Measurements from ENCODE around the gene MORN1. TPM values are rescaled to one million over a fixed set of nuclear protein-coding genes. Genes with fewer than 3 reads are reported as not detected.

Gene MORN1
- total and polyA plus RNA-seq, 2 experiments from 2014 or later, result 4.5 to 9.4 TPM

GRCh38 chr1:2313651-2314261 lies 77.6 kb downstream of the MORN1 start:
- peak overlapping the region; percentile 99 for H3K27ac ChIP-seq
- H3K9me3 ChIP-seq (ENCODE audit: low read depth), result no peaks in the 10 kb centered on the region
- no peak for TF ChIP-seq EZH2 (IDR thresholded peaks at IDR 0.05; ENCODE audit: borderline replicate concordance)
- TF ChIP-seq CTCF (IDR thresholded peaks at IDR 0.05; ENCODE audit: poor library complexity), result no peak
- no peak for TF ChIP-seq EZH2phosphoT487 (IDR thresholded peaks at IDR 0.05; ENCODE audit: low read depth, severe bottlenecking, unreplicated experiment)
- H3K9me2 ChIP-seq (replicated peaks; ENCODE audit: insufficient read depth), result no peaks in the 10 kb centered on the region
- peak overlapping the region; percentile 97 for H3K4me2 ChIP-seq
- H4K20me1 ChIP-seq (ENCODE audit: insufficient read depth, poor library complexity, severe bottlenecking), result no peaks in the 10 kb centered on the region
- peaks cover 5% of the 10 kb centered on the region for H3K79me2 ChIP-seq
- no peak overlapping the region for H2AFZ ChIP-seq
- H3K4me1 ChIP-seq (ENCODE audit: insufficient read depth), result peaks cover 41% of the 10 kb centered on the region
- no peaks in the 10 kb centered on the region for H3K36me3 ChIP-seq (replicated peaks; ENCODE audit: insufficient read depth, low read depth)
- H3K4me3 ChIP-seq, result peak overlapping the region; percentile 78
- no peak for DNase-seq (ENCODE audit: low spot score)
- no peaks in the 10 kb centered on the region for H3K27me3 ChIP-seq
- 44% methylated on average over 18 of the region's 18 CpGs for WGBS (ENCODE audit: low lambda C conversion rate, missing lambda C conversion rate)

GRCh38 chr1:2312515-2313301 lies 78.6 kb downstream of the MORN1 start:
- Histone ChIP-seq H3K9me2 (replicated peaks; ENCODE audit: insufficient read depth) (no peaks in the 10 kb centered on the region), H2AFZ (no peak overlapping the region), H3K9me3 (ENCODE audit: low read depth) (no peaks in the 10 kb centered on the region), H3K36me3 (replicated peaks; ENCODE audit: insufficient read depth, low read depth) (no peaks in the 10 kb centered on the region), H3K4me1 (ENCODE audit: insufficient read depth) (peaks cover 41% of the 10 kb centered on the region), H3K27ac (peak overlapping the region; percentile 99), H3K4me3 (no peak overlapping the region), H3K4me2 (no peak overlapping the region), H3K79me2 (peaks cover 5% of the 10 kb centered on the region), H3K27me3 (no peaks in the 10 kb centered on the region), H4K20me1 (ENCODE audit: insufficient read depth, poor library complexity, severe bottlenecking) (no peaks in the 10 kb centered on the region)
- no peak for TF ChIP-seq CTCF (IDR thresholded peaks at IDR 0.05; ENCODE audit: poor library complexity)
- TF ChIP-seq EZH2 (IDR thresholded peaks at IDR 0.05; ENCODE audit: borderline replicate concordance), result no peak
- no peak for TF ChIP-seq EZH2phosphoT487 (IDR thresholded peaks at IDR 0.05; ENCODE audit: low read depth, severe bottlenecking, unreplicated experiment)
- DNase-seq (ENCODE audit: low spot score), result no peak
- WGBS (ENCODE audit: low lambda C conversion rate, missing lambda C conversion rate), result 89% methylated on average over 16 of the region's 24 CpGs

- no peak overlapping the region for H2AFZ ChIP-seq
- no peak for DNase-seq (ENCODE audit: low spot score)
- no peak for TF ChIP-seq CTCF (IDR thresholded peaks at IDR 0.05; ENCODE audit: poor library complexity)
- H4K20me1 ChIP-seq (ENCODE audit: insufficient read depth, poor library complexity, severe bottlenecking), result no peaks in the 10 kb centered on the region
- H3K9me2 ChIP-seq (replicated peaks; ENCODE audit: insufficient read depth), result no peaks in the 10 kb centered on the region
- peaks cover 5% of the 10 kb centered on the region for H3K79me2 ChIP-seq
- peak overlapping the region; percentile 99 for H3K27ac ChIP-seq
- no peaks in the 10 kb centered on the region for H3K9me3 ChIP-seq (ENCODE audit: low read depth)
- no peaks in the 10 kb centered on the region for H3K27me3 ChIP-seq
- H3K4me2 ChIP-seq, result no peak overlapping the region
- peaks cover 41% of the 10 kb centered on the region for H3K4me1 ChIP-seq (ENCODE audit: insufficient read depth)
- 76% methylated on average over 7 of the region's 10 CpGs for WGBS (ENCODE audit: low lambda C conversion rate, missing lambda C conversion rate)
- no peak overlapping the region for H3K4me3 ChIP-seq
- H3K36me3 ChIP-seq (replicated peaks; ENCODE audit: insufficient read depth, low read depth), result no peaks in the 10 kb centered on the region
Observed at GRCh38 chr1:2312160-2312514, 79.2 kb downstream of the MORN1 start.

Measured in hepatocyte (in vitro differentiated cells).